ENCODE results near the gene GALNT5.
A peak's percentile ranks its signal among the peaks of the same experiment; 100 is the strongest.

Gene GALNT5

DNA sequence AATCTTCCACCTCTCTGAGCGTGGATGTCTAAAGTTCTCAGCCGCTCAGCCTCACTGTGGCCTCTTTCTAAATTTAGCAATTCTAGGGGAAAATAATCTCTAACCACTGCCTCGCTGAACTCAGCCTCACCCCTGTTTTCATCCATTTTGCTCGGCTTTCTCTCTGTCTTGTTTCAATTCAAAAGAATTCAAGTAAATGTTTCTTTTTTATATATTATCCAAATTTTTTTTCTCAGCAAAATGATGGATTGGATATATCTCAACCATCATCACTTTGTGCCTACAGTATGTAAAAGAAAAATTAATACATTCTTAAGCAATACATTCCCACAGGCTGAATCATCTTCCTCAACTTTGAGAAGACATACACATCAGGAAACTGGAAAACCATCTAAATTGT, 24.0 kb upstream of the GALNT5 start:
- no peaks in the 10 kb centered on the region for H3K4me1 Mint-ChIP-seq
- DNase-seq (ENCODE audit: low spot score in 2 of 2): no peak
- peaks cover 3% of the 10 kb centered on the region for H3K9me3 Mint-ChIP-seq
- no peaks in the 10 kb centered on the region for H3K36me3 Mint-ChIP-seq
- H3K27me3 Mint-ChIP-seq: peaks cover 6% of the 10 kb centered on the region
- no peak overlapping the region for H3K4me3 Mint-ChIP-seq
- H3K27ac Mint-ChIP-seq: no peak overlapping the region
- no peak for ATAC-seq (ENCODE audit: low read depth)

DNA sequence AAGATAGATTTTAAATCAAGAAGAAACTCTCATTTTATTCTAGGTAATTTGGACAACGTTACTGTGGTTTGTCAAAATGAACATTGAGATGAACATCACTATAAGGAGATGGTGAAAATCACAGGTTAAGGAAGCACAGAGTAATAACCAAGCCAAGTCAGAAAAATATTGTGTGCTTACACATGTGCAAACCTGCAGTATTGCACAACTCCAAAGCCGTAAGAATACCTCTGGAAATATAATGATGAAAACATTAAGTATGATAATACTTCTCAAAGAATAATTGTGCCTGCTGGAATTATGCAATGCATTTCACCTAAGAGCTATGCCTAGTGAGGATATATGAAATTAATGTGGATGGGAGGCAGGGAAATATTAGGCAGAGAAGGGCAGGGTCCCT, 21.1 kb upstream of the GALNT5 start:
- no peaks in the 10 kb centered on the region for H3K4me1 Mint-ChIP-seq
- no peak for DNase-seq (ENCODE audit: low spot score in 2 of 2)
- peaks cover 3% of the 10 kb centered on the region for H3K27me3 Mint-ChIP-seq
- H3K9me3 Mint-ChIP-seq: peaks cover 3% of the 10 kb centered on the region
- no peak for ATAC-seq (ENCODE audit: low read depth)
- no peaks in the 10 kb centered on the region for H3K36me3 Mint-ChIP-seq
- no peak overlapping the region for H3K27ac Mint-ChIP-seq
- H3K4me3 Mint-ChIP-seq: no peak overlapping the region

- Mint-ChIP-seq H3K4me1 (no peaks in the 10 kb centered on the region), H3K27ac (no peak overlapping the region), H3K27me3 (peaks cover 2% of the 10 kb centered on the region), H3K36me3 (no peaks in the 10 kb centered on the region), H3K9me3 (peaks cover 2% of the 10 kb centered on the region), H3K4me3 (no peak overlapping the region)
- ATAC-seq (ENCODE audit: low read depth) (no peak), DNase-seq (ENCODE audit: low spot score in 2 of 2) (no peak)
Observed at GRCh38 chr2:157238296-157238695, 19.2 kb upstream of the GALNT5 start.

- H3K4me3 Mint-ChIP-seq: no peak overlapping the region
- ATAC-seq (ENCODE audit: low read depth) (no peak), DNase-seq (ENCODE audit: low spot score in 2 of 2) (no peak)
- no peak overlapping the region for H3K27ac Mint-ChIP-seq
- peaks cover 4% of the 10 kb centered on the region for H3K4me1 Mint-ChIP-seq
- H3K36me3 Mint-ChIP-seq: no peaks in the 10 kb centered on the region
- no peaks in the 10 kb centered on the region for H3K9me3 Mint-ChIP-seq
- H3K27me3 Mint-ChIP-seq: no peaks in the 10 kb centered on the region
Observed at GRCh38 chr2:157244691-157245090, 12.8 kb upstream of the GALNT5 start.

- Mint-ChIP-seq H3K27me3 (no peaks in the 10 kb centered on the region), H3K9me3 (no peaks in the 10 kb centered on the region), H3K4me3 (no peak overlapping the region), H3K4me1 (peaks cover 4% of the 10 kb centered on the region), H3K27ac (no peak overlapping the region), H3K36me3 (no peaks in the 10 kb centered on the region)
- DNase-seq (ENCODE audit: low spot score in 2 of 2) (no peak), ATAC-seq (ENCODE audit: low read depth) (no peak)
Observed at GRCh38 chr2:157245144-157245840, 12.2 kb upstream of the GALNT5 start.

DNA sequence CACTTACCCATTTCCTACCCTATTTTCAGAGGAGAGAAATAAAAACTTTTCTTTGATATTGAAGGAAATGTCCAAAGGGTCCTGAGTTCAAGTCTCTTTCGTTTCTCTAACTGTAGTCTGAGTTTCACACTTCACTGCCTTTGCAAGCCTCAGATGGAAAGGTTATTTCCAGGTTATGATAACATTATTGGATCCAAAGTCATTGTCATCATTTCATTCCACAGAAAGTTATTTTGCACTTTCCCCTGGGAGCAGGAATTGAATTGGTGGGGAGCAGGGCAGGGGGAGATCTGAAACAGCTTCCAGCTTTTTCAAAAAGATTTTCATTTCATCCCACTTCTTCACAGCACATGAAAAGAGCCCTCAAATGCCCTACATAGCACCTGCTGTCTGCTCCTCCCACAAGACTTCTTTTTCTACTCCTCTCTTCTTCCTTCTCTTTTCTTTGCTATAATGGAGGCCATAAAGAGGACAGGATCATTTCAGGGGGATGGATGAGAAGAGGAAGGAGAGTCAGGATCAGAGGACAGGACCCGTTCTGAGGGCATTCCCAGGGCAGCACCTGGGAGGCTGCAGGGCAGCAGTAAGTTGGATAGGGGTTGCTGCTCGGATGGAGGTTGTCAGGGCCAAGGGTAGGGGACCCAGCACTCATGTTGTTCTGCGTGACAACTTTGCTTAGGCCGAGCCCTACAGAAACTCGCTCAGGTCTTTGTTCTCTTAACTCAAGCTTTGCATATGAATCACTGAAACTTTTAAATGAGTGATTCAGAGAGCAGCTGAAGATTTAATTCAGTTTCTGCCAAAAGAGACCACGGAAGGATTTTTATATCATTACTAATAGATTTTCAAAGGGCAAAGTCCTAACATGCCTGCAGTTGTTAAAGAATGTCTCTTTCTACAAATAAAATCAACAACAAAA, 11.4 kb upstream of the GALNT5 start:
- ATAC-seq (ENCODE audit: low read depth): no peak
- Mint-ChIP-seq H3K4me1 (peaks cover 4% of the 10 kb centered on the region), H3K4me3 (no peak overlapping the region), H3K27ac (peak overlapping the region; percentile 19), H3K27me3 (no peaks in the 10 kb centered on the region), H3K9me3 (no peaks in the 10 kb centered on the region), H3K36me3 (no peaks in the 10 kb centered on the region)
- DNase-seq (ENCODE audit: low spot score in 2 of 2): no peak

DNA sequence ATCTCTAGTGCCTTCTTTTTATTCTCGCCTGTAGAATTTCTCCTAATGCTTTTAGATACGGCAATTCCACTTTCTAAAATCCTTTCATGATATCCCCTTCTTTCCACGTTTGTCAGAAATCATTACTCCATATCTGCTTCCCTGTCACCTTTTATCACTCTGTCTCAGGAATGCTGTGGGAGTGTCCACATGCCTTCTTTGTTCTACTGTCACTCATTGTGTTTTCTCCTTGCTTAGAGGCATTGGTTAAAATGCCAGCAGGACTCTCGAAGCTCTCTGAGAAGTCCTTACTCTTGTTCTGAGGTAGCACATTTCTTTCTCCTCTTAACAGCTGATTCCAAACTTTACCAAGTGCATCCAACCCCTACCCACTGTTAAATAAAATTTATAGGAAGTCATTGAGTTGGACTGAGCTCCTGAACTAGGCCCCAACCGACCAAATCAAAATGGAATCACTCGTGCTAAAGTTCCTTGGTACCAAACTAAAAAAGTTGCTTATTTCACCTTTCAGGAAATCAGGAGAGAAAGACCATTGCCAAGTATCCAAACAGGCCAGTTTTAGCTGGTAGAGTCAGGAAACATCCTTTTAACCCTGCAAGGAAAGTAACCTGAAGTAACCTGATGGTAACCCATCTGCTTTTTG, 10.6 kb upstream of the GALNT5 start:
- ATAC-seq (ENCODE audit: low read depth): no peak

DNA sequence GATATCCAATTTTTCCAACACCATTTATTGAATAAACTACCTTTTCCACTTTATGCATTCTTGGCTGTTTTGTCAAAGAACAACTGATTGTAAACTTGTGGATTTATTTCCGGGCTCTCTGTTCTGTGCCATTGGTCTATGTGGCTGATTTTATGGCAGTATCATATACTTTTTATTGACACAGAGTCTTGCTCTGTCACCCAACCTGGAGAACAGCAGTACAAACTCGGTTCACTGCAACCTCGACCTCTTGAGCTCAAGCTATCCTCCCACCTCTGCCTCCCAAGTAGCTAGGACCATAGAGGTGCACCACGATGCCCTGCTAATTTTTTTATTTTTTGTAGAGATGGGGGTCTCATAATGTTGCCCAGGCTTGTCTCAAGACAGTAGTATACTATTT, 6.7 kb upstream of the GALNT5 start:
- H3K27ac Mint-ChIP-seq: no peak overlapping the region
- ATAC-seq (ENCODE audit: low read depth): no peak

More for the DNA sequence above, 10.6 kb upstream of the GALNT5 start:
- Mint-ChIP-seq H3K4me1 (peaks cover 4% of the 10 kb centered on the region), H3K27ac (no peak overlapping the region), H3K36me3 (no peaks in the 10 kb centered on the region), H3K9me3 (no peaks in the 10 kb centered on the region), H3K27me3 (peaks cover 1% of the 10 kb centered on the region), H3K4me3 (no peak overlapping the region)
- no peak for DNase-seq (ENCODE audit: low spot score in 2 of 2)

GRCh38 chr2:157251932-157252331, 5.6 kb upstream of the GALNT5 start:
- no peaks in the 10 kb centered on the region for H3K9me3 Mint-ChIP-seq
- no peaks in the 10 kb centered on the region for H3K36me3 Mint-ChIP-seq
- no peak overlapping the region for H3K27ac Mint-ChIP-seq
- DNase-seq (ENCODE audit: low spot score in 2 of 2): no peak
- H3K4me3 Mint-ChIP-seq: no peak overlapping the region
- no peak for ATAC-seq (ENCODE audit: low read depth)
- peaks cover 4% of the 10 kb centered on the region for H3K27me3 Mint-ChIP-seq
- no peaks in the 10 kb centered on the region for H3K4me1 Mint-ChIP-seq

More for the DNA sequence above, 6.7 kb upstream of the GALNT5 start:
- Mint-ChIP-seq H3K4me3 (no peak overlapping the region), H3K9me3 (no peaks in the 10 kb centered on the region), H3K27me3 (peaks cover 4% of the 10 kb centered on the region), H3K36me3 (no peaks in the 10 kb centered on the region), H3K4me1 (peaks cover 4% of the 10 kb centered on the region)
- no peak for DNase-seq (ENCODE audit: low spot score in 2 of 2)

GRCh38 chr2:157252529-157252928, 5.0 kb upstream of the GALNT5 start:
- Mint-ChIP-seq H3K27me3 (peaks cover 4% of the 10 kb centered on the region), H3K27ac (no peak overlapping the region), H3K9me3 (no peaks in the 10 kb centered on the region), H3K4me1 (no peaks in the 10 kb centered on the region), H3K4me3 (no peak overlapping the region), H3K36me3 (no peaks in the 10 kb centered on the region)
- ATAC-seq (ENCODE audit: low read depth) (no peak), DNase-seq (ENCODE audit: low spot score in 2 of 2) (no peak)

DNA sequence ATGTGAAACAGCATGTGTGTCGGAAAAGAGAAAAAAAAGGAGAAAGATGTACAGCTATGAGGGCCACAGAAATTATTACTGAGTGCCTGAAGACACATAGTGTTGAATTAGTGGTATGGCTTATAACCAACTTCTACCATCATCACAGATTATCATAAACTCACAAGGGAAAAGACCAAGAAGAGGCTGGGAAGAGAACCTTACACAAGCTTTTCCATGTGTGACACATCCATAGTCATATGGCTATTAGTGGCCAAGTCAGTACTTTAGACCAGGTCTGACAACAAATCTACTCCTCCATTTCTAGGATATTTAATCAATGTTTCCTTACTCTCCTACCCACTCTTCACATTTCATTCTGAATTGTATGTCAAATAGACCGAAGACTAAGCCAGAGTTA, 3.5 kb upstream of the GALNT5 start:
- Mint-ChIP-seq H3K27me3 (peaks cover 4% of the 10 kb centered on the region), H3K4me1 (no peaks in the 10 kb centered on the region), H3K27ac (no peak overlapping the region), H3K36me3 (no peaks in the 10 kb centered on the region), H3K4me3 (no peak overlapping the region), H3K9me3 (no peaks in the 10 kb centered on the region)
- DNase-seq (ENCODE audit: low spot score in 2 of 2) (no peak), ATAC-seq (ENCODE audit: low read depth) (no peak)

- DNase-seq (ENCODE audit: low spot score in 2 of 2) (no peak), ATAC-seq (ENCODE audit: low read depth) (no peak)
- H3K27ac Mint-ChIP-seq: no peak overlapping the region
- peaks cover under 1% of the 10 kb centered on the region for H3K4me1 Mint-ChIP-seq
- H3K4me3 Mint-ChIP-seq: no peak overlapping the region
- no peaks in the 10 kb centered on the region for H3K36me3 Mint-ChIP-seq
- no peaks in the 10 kb centered on the region for H3K9me3 Mint-ChIP-seq
- H3K27me3 Mint-ChIP-seq: peaks cover 4% of the 10 kb centered on the region
Observed at GRCh38 chr2:157255746-157256145, 1.8 kb upstream of the GALNT5 start.

DNA sequence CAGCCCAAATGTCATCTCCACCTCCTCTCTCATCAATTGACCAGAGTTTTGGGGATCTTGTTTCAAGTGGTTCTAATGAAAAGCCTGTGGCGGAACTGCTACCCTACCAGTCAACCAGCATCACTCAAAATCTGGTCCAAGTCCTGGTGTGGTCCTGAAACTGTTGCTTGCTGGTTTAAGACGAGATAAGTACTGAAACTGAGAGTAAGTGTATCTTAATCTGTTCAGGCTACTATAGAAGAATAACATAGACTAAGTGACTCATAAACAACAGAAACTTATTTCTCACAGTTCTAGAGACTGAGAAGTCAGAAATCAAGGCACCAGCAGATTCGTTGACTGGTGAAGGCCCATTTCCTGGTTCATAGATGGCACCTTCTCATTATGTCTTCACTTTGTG, 879 bp upstream of the GALNT5 start:
- no peak overlapping the region for H3K27ac Mint-ChIP-seq
- no peak for DNase-seq (ENCODE audit: low spot score in 2 of 2)
- H3K9me3 Mint-ChIP-seq: no peaks in the 10 kb centered on the region

More for the DNA sequence above, 879 bp upstream of the GALNT5 start:
- no peak overlapping the region for H3K4me3 Mint-ChIP-seq
- H3K27me3 Mint-ChIP-seq: peaks cover 2% of the 10 kb centered on the region
- peaks cover 6% of the 10 kb centered on the region for H3K4me1 Mint-ChIP-seq
- ATAC-seq (ENCODE audit: low read depth): no peak
- no peaks in the 10 kb centered on the region for H3K36me3 Mint-ChIP-seq
